CD4-positive, alpha-beta T cell treated with Interleukin-6 at 100 ng/mL for 8 hours (primary cell): ENCODE measurements around the gene FGG.
"Not testable (repeated sequence)": the region's sequence is repeated elsewhere in the genome, so short reads cannot be mapped to it uniquely, and the experiment has no call there.

ENCODE experiments used
- DNase-seq: peaks from one replicate; pipeline ENCODE4 v3.0.0-alpha.2; 2020; ENCODE audit warnings: mixed read lengths, low spot score

Gene FGG

DNA sequence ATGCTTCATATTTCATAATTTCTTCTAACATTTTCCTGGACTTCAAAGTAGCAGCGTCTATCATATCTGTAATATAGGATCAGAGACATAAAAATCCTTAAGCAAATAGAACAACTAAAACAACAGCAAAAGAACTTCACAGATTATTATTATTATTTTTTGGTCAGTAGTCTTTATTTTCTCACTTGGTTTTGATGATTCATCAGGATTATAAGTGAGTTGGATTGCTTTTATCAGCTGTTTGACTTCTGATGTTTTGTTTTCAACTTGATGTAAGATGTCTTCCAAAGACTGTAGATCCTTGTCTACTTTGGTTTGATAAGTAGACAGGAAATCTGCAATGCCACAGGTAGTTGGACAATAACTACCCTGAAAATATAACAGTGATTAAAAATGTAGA is 623 bp downstream of the FGG start:
- no peak for DNase-seq

DNA sequence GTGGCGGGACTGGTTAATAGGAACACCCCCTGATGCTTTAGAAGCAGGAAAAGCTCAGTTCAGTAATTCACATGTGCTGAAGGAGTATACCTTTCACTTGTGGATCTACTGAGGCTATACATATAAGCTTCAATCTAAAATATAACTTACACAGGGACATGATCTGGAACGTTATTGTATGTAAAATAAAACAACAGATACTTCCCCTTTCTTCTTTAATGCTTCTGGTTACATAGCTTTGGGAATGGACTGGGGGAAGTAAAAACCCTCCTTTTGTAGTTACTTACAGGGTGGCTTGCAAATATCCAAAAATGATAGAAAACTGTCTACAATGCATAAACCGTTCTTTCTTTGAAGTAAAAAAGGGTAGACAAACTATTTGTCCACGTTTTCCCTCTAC is 1.9 kb downstream of the FGG start:
- DNase-seq, result no peak

DNA sequence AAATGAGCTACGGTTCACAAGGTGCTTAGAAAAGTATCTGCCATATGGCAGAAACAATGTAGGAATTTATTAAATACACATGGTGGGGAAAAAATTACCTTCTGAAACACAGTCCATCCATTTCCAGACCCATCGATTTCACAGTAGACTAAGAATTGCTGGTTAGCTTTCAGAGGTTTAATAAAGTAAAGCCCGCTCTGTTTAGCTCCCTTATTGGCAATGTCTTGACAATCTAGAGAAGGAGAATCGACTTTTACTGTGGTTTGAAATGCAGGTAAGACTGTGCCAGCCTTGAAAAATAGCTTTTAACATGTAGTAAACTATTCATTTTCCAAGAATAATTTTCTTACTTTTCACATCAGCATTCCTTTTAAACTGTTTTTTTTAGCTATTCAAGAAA is 2.9 kb downstream of the FGG start:
- no peak for DNase-seq

DNA sequence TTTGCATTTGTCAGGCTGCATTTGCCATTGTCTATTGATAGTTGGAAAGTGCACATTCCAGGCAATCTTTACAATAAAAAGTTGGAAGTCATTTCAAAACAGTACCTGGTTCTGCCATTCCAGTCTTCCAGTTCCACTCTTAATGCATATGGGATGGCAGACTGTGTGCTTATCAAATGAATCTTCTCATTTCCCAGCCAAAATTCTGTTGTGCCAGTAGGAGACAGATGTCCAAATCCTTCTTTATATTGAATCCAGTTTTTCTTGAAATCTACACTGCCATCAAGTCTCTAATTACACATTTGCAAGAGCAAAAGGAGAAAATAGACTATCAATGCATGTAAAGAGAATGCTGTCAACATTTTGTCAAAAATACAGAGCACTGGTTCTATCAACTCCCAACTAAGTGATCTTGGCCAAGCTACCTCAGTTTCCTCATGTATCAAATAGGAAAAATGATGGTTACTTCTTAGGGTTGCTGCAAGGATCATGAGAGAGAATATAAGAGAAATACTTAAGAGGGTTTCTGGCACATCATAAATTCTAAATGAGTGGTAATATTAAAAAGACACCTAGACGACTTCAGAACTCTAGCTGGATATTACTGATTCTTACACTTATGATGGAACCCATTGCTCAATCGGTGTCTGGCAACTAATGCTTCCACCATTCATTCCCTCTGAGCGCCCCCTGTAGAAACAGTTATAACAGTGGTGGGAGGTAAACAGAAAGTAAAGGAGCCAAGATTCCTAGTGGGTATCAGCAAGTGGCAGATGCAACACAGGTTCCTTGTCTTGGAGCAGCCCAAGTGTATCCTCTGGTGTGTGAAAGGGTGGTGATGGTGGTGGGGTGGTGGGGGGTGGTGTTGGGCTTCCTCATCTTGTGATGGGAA is 3.8 kb downstream of the FGG start:
- no peak for DNase-seq

DNA sequence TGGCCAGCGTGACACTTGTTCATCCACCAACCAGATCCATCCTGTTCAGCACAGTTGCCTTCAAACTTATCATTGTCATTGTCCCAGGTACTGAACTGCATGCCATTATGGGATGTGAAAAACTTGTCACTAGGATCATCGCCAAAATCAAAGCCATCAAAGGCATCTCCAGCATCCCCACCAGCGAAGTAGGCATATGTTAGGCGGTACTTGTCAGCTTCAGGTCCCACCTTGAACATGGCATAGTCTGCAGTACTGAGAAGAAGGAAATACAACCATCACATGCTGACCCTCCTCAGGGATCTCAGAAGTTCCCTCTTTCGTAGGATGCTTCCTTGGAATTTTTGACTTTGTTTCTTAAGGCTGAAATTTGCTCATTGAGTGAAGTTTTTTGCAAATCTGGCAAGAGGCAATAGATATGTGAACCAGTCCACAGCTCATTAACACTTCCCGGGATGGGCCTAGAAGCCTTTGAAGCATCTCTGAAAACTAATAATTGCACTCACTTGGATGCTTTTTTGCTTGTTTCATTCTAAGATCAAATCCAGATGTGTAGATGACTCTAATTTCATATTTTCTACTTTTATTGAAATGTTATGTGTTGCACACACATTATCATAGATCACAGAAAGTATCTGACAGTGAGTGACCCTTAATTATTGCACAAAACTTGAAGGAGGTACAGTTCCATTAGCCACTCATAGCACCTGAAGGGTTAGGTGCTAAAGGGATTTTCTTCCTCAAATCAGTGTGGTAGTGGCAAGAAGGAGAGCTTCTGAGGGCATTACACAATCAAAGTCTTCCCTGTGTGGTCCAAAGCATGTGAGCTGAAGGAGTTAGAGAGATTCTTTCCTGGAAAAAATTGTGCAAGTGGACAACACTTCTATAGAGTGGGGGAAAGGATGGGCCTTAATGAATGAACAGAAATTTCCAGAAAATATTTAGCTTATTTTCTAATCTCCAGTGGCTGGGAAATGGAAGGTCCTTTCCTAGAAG is 5.4 kb downstream of the FGG start:
- no peak for DNase-seq

DNA sequence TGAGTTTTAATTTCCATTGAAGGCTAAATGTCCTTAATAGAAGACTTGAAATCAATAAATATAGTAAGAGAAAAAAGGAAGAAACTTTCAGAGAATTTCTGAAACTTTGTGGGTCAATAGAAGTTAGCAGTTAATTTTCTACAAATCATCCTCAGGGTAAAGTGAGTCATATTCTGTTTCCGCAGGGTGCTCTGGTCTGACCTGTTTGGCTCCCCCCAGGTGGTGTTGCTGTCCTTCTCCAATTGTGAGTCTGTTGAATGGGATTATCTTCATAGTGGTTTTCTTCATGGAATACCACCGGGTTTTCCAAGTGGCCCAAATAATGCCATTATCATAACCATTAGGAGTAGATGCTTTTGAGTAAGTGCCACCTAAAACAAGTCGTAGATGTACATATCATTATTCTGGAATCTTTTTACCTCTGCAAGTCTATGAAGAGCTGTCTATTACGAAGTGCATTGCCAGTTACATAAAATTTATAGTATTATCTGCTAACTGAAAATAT is 7.7 kb downstream of the FGG start:
- DNase-seq, result no peak

DNA sequence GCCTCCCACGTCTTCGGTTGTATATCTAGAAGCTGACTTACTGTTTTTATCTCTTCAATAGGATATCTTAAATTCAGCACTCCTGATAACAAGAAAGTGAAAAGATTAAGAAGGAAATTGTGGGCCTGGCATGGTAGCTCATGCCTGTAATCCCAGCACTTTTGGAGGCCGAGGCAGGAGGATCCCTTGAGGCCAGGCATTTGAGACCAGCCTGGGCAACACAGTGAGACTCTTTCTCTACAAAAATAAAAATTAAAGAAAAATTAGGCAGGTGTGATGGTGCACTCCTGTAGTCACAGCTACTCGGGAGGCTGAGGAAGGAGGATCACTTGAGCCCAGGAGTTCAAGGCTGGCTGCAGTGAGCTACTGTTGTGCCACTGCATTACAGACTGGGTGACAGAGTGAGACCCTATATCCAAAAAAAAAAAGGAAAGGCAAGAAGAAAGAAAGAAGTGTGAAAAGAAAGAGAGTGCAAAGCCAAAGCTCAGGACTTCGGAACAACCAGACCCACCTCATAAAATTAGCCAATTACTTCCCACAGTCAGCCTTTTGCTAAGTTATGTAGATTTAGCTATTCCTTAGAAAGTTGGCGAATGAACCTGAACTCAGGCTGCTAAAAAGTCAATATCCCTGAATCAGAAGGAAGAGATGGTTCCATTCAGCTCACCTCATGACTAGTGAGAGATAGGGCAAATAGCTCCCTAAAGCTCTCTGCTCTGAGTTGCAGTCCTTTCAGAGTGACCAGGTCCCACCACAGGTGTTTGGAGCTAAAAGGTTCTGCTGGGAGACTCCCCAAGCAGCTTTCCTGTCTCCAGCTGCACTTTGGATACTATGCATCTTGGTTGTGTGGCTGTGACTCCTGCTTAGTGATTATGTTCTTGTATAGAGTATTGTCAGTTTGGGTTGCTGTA is 9.2 kb downstream of the FGG start:
- DNase-seq, result no peak

DNA sequence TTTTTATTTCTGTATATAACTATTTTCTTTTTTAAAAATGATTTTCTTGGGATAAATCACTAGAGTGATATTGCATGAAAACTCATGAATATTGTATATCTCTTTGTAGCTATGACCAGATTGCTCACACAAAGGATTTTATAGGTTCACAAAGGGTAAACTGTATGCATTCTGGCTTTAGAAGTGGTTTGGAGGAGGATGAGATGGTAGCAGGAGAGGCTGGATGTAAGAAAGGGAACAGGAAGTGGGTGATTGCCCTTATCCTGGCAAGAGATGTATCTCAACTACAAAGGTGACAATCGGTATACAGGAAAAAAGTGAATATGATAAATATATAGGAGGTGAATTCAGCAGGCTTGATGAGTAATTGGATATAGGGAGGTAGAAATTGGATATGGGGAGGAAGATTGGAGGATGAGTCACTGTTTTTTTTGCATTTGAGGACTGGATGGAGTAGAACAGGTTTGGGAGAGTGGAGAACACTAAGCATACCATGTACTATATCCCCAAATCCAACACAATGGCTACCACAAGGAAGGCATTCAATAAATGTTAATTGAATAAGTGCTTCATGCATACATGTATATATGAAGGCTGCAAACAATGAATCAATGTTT is 9.9 kb downstream of the FGG start:
- DNase-seq, result no peak

DNA sequence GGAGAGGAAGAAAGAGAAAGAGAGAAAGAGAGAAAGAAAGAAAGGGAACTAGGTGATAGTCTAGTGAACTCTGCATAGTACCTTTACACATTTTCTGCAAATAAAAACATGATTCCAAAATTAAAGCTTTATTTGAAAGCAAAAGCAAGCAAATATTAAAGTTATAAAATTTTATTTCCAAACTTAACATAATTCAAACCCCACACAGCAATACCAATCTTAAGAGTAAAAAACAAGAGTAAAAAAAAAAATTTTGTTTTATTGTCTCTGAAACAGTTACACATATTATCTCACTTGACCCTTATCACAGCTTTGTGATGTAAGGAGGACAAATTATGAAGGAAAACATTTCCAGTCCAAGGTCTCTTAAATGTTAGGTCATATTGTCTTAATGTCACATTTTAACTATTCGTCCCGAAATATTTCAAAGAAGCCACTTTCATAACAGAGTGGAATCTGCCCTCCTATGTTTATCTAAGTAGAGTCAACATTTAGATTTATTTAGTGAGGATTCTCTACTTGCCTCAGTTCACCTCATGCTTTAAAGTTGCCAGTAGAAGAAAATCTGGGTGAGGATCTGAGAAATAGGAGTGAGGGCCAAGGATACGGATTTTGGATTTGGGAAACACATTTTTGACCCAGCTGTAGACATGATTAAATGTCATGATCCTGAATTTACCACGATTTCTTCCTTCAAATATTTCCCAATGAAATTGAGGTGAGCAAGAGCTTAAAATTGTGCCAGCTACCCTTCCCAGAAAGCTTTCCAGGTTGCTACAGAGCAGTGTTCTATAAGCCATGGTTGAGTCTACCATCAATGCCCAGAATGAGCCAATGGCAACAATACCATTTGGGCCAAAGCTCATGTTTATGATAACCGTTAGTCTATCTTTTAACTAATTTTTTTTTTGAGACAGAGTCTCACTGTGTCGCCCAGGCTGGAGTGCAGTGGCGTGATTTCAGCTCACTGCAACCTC is 14.4 kb downstream of the FGG start:
- DNase-seq, result no peak

DNA sequence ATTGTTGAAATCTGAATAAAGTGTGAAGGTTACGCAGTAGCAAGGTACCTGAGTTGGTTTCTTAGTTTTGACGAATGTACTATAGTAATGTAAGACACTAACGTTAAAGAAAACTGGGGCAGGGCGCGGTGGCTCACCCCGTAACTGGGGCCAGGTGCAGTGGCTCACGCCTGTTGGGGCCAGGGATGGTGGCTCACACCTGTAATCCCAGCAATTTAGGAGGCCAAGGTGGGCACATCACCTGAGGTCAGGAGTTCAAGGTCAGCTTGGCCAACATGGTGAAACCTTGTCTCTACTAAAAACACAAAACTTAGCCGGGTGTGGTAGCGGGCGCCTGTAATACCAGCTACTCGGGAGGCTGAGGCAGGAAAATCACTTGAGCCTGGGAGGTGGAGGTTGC is 15.2 kb downstream of the FGG start:
- DNase-seq, result not testable (repeated sequence)

DNA sequence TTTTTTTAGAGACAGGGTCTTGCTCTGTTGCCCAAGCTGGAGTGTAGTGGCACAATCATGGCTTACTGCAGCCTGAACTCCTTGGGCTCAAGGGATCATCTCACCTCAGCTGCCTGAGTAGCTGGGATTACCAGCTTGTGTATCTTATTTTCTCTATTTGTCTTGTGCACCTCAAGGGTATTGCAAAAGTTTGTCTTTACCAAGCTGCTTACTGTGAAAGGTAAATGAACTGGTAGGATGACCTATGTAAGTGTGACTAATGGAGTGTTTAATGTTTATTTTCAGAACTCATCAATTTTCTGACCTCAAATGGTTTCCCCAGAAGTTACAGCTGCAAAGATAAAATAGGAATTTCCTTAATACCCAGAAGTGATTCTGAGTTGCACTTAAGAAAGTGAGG is 16.6 kb downstream of the FGG start:
- DNase-seq, result no peak

DNA sequence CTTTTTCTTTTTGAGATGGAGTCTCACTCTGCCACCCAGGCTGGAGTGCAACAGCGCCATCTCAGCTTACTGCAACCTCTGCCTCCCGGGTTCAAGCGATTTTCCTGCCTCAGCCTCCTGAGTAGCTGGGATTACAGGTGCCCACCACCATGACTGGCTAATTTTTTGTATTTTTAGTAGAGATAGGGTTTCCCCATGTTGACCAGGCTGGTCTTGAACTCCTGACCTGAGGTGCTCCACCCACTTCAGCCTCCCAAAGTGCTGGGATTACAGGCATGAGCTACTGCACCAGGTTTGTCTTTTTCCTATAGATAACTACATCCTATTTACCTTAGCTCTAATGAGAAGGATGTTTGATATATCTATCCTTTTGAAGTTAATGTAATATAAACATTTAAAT is 18.1 kb downstream of the FGG start:
- DNase-seq, result not testable (repeated sequence)

DNA sequence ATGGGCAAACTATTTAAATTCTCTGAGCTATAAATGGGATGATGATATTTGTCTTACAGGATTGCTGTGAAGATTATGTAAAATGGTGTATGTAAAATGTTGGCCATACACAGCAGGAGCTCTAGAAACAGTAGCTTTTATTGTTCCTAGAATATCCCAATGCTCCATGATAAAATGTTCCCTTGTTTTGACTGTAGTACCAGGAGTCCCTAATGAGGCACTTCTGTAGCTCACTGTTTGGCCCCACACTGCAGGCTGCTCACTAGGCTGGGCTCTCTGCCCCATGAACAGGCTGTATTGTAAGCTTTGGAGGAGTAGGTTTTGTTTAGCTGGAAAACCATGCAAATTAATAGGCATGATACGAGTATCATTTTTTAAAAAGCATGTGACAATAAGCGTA is 18.6 kb downstream of the FGG start:
- DNase-seq, result no peak

DNA sequence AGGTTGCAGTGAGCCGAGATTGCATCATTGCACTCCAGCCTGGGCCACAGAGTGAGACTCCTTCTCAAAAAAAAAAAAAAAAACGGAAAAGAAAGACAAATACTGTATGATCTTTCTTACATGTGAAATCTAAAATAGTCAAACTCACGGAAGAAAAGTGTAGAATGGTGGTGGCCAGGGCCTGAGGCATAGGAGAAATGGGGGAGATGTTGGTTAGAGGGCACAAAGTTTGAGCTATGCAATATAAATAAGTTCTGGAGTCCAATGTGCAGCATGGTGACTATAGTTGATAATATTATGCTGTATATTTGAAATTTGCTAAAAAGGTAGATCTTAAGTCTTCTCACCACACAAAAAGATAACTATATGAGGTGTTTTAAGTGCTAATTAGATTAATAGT is 20.6 kb downstream of the FGG start:
- no peak for DNase-seq

DNA sequence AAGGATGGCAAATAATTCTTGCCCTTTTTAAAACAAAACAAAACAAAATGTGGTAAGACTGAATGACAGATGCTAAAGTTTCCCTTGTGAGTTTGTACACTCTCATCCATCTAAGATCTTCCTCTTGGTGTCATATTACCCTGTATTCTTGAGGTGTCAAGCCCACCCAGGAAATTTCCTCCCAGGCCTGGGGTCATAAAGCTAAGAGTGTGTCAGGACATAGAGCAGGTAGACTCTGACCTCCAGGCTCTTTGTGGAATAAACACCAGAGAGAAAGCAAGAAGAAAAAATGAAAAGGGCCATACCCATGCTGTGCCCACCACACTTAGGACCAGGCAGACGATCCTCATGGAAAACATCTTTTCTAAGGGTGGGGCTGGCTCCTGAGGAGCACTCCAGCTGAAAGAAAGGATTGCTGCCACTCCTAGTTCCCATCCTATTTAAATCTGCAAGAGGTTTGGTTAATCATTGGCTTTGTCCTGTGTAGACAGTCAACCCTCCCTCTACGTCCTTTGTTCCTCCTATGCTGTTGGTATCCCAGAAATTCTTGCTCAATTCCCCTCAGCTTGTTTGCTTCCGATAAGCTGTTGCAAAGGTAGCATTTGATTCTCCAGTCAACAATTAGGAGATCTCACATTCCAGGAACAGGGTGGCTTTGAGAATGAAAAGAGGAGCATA is 22.0 kb downstream of the FGG start, which contains the start of gene FGA:
TSS of gene FGA (minus strand) at position 414 of the 678 bp plus-strand sequence. CDS start at position 359, 55 bp downstream.
- DNase-seq, result no peak

DNA sequence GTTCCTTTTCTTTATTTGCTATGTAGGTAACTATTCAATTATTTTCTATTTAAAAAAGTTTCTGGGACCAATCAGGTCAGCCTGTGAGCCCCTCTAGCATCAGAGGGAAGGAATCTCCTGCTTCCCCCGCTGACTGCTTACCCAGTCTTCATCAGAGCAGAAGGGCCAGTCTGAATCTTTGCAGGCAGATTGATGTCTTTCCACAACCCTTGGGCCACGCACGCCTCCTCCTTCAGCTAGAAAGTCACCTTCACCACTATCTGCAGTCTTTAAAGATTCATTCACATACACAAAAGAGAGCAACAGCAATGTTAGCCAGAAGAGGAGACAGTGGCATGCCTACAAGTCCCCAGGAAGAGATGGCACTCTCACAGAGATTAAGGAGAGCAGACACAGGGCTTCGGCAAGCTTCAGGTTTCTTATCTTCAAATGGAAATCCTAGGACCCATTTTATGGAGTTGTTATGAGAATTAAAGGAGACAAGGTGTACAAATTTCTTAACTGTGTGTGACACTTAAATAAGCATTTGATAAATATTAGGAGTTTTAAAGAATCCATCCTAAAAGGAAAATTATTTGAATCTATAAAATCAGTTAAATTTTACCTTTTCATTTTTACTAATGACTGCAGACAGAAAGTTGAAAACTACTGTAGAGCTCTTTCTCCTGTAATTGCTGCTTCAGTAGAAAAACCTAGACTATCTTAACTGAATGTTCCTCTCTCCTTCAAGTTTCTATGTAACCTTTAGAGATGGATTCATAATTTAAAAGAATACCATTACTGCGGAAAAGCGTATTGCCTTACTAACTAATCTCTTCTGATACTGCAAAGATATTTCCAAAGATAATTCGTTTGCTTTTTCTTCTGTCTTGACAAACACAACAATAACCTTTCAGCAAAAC is 22.9 kb downstream of the FGG start:
- no peak for DNase-seq

DNA sequence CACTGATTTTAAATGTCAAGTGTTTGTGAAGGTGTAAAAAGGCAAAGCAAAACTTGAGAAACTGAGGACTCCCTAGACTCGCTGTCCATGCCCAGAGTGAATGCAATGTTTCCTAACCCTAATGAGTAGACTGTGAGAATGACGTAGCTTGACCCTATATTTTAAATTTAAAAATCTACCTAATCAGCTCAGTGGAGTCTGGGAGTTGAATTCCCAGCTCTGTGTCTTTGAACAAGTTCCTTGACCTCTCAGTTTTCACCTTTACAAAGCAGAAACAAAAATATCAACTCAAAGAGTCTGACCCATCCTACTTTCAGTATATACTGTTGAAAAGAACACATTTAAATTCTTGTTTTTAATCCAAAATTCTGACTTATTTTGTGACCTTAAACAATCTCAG is 24.3 kb downstream of the FGG start:
- DNase-seq, result no peak
